Measurements from ENCODE around the gene SEC22B. TPM values are rescaled to one million over a fixed set of nuclear protein-coding genes. Genes with fewer than 3 reads are reported as not detected.

The SEC22B gene
- total and polyA plus RNA-seq, 4 donors: 23.7 to 39.7 (median 30.4) TPM

Other genes starting within 250 kb of the SEC22B start
- gene NOTCH2, start 106.9 kb downstream of the SEC22B start, total RNA-seq: 100 to 1,000 TPM; 197 to 216 TPM
- 10 to 100 TPM in 1 of 2 donors, 1 to 10 TPM in 1; 6.8 to 23.8 TPM for gene NOTCH2, start 106.9 kb downstream of the SEC22B start, polyA plus RNA-seq
- gene NBPF8, start 238.5 kb upstream of the SEC22B start, total RNA-seq: 10 to 100 TPM; 13.2 to 17.9 TPM
- 10 to 100 TPM in 1 of 2 donors, 1 to 10 TPM in 1; 3.8 to 14.0 TPM for gene NBPF8, start 238.5 kb upstream of the SEC22B start, polyA plus RNA-seq